NB4 (cell line): ENCODE data around the gene CDC34.
A peak's percentile ranks its signal among the peaks of the same experiment; 100 is the strongest.

Source experiments
- DNase-seq: peaks from one replicate; pipeline ENCODE4 v3.0.0; 2010; ENCODE audit warnings: low read depth
- H3K4me3 ChIP-seq: one replicate; pipeline ENCODE4 v1.5.1; 2011; ENCODE audit warnings: mild to moderate bottlenecking, low read depth, low read length, moderate library complexity
- MYC ChIP-seq: IDR thresholded peaks from 2 replicates; pipeline ENCODE4 v1.6.1; 2011; ENCODE audit warnings: low read depth, low read length
- POLR2A ChIP-seq: IDR thresholded peaks from 2 replicates; pipeline ENCODE4 v1.6.1; 2011; ENCODE audit warnings: mild to moderate bottlenecking; ENCODE audit not compliant: insufficient read length; ENCODE audit errors: extremely low read depth
- TF ChIP-seq, protein P1 (sequence below): IDR thresholded peaks from one replicate; pipeline ENCODE4 v1.5.1; 2012; ENCODE audit warnings: low read depth, low read length
- TF ChIP-seq, protein P2 (sequence below): IDR thresholded peaks from 2 replicates; pipeline ENCODE4 v1.6.1; 2011; ENCODE audit warnings: low read depth, low read length

CDC34 gene

DNA sequence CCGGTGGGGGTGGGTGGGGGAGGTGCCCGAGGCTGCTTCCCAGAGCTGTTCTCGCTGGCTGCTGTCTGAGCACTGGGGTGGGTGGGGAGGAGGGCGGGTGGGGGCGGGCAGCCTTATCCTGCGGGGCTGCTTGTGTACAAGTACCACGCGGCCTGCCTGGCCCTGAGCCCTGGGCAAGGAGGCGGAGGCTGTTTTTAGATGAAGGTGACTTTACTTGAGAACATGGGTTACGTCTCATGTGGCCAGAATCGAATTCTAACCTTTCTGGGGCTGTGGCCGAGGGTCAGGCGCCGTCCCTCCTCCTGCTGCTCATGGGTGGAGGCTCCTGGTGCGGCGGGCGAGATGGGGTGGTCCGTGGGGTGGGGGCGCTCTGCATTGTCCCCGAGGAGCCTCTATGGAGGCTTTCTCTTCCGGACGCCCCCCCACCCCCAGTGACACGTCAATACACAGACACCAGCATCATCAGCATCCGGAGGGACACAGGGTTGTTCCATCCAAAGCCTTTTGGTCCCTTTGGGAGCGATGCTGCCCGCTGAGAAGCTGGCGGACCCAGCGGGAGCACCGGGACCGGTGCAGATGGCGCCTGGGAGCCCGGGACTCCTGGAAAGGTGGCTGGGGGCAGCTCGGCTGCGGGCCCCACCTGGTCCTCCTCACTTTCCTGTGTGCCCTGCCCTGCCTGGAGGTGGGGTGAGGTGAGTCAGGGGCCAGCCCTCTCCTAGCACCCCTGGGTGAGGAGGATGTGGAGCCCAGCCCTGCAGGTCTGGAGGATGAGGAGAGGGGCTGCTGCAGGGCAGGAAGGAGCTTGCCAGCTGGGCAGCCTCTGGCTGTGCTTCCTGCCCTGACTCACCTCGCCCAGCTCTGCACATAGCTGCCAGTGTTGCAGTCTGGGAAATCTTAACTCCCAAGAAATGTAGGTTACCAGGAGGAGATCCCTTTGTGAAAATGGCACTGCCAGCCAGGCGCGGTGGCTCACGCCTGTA lies 44.3 kb downstream of the CDC34 start:
- TF ChIP-seq MYC (no peak), POLR2A (no peak)
- TF ChIP-seq, protein P1, sequence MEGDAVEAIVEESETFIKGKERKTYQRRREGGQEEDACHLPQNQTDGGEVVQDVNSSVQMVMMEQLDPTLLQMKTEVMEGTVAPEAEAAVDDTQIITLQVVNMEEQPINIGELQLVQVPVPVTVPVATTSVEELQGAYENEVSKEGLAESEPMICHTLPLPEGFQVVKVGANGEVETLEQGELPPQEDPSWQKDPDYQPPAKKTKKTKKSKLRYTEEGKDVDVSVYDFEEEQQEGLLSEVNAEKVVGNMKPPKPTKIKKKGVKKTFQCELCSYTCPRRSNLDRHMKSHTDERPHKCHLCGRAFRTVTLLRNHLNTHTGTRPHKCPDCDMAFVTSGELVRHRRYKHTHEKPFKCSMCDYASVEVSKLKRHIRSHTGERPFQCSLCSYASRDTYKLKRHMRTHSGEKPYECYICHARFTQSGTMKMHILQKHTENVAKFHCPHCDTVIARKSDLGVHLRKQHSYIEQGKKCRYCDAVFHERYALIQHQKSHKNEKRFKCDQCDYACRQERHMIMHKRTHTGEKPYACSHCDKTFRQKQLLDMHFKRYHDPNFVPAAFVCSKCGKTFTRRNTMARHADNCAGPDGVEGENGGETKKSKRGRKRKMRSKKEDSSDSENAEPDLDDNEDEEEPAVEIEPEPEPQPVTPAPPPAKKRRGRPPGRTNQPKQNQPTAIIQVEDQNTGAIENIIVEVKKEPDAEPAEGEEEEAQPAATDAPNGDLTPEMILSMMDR = no peak
- TF ChIP-seq, protein P2, sequence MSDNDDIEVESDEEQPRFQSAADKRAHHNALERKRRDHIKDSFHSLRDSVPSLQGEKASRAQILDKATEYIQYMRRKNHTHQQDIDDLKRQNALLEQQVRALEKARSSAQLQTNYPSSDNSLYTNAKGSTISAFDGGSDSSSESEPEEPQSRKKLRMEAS = no peak
- DNase-seq = peak; percentile 29
- peak overlapping the region; percentile 80 for H3K4me3 ChIP-seq

DNA sequence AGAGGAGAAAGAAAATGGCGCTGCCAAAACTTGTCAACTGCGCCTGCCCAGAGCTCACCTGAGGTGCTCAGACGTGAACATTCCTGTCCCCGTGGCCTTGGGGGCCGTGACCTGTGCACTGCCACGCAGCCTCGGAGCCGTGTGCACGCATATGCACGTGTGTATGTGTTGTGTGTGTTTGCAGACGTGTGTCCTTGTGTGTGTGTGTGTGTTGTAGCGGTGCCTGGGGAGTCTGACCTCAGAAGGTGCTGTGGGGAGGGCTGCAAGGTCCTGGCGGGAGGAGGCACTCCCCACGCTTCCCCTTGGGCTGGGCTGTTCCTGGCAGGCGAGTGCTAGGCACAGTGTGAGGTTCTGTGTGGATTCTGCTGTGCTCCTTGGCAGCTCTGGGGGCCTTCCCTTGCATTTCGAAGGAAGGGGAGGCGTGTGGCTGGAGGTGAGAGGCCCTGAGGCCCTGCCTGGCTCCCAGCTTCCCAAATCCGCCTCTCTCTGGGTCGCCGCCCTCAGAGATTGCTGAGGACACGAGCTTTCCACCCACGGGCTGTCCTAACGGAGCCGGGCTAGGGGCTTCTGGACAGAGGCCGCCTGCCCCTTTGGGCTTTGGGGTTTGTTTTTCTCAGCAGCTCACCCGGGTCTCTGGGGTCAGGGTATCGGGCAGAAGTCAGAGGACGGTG lies 45.3 kb downstream of the CDC34 start:
- TF ChIP-seq, protein P1 = no peak
- TF ChIP-seq, protein P2 = no peak
- TF ChIP-seq MYC (no peak), POLR2A (no peak)
- no peak overlapping the region for H3K4me3 ChIP-seq
- DNase-seq = no peak

DNA sequence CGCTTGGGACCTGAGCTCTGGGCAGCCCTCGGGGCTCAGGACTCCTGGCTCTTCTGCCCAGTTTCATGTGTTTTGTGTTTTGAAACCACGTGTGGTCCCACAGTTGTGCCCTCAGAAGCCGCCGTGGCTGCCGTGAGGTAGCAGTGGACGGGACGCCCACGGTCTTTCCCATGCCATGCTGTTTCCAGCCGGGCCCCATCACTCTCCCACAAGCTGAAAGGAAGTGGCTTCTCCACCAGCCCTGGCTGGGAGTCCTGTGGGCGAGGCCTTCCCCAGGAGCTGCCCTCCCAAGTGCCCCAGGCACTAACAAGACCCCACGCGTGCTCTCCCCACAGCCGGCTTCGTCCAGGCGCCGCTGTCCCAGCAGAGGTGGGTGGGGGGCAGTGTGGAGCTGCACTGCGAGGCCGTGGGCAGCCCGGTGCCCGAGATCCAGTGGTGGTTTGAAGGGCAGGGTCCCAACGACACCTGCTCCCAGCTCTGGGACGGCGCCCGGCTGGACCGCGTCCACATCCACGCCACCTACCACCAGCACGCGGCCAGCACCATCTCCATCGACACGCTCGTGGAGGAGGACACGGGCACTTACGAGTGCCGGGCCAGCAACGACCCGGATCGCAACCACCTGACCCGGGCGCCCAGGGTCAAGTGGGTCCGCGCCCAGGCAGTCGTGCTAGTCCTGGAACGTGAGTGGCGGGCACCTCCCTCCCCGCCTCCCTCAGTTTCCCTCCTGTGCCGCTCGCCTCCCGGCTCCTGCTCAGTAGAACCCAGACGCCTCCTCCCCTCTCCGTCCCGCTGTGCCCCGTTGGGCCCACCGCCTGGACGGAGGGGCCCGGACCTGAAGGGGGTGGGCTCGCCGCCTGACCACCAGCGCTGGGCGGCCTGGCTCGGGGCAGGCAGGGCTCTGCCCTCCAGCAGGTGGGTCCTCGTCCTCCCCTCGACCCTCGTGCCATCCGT lies 46.2 kb downstream of the CDC34 start:
- no peak for DNase-seq
- H3K4me3 ChIP-seq = no peak overlapping the region
- TF ChIP-seq, protein P1 = no peak
- TF ChIP-seq, protein P2 = no peak
- TF ChIP-seq POLR2A = no peak
- TF ChIP-seq MYC = no peak

DNA sequence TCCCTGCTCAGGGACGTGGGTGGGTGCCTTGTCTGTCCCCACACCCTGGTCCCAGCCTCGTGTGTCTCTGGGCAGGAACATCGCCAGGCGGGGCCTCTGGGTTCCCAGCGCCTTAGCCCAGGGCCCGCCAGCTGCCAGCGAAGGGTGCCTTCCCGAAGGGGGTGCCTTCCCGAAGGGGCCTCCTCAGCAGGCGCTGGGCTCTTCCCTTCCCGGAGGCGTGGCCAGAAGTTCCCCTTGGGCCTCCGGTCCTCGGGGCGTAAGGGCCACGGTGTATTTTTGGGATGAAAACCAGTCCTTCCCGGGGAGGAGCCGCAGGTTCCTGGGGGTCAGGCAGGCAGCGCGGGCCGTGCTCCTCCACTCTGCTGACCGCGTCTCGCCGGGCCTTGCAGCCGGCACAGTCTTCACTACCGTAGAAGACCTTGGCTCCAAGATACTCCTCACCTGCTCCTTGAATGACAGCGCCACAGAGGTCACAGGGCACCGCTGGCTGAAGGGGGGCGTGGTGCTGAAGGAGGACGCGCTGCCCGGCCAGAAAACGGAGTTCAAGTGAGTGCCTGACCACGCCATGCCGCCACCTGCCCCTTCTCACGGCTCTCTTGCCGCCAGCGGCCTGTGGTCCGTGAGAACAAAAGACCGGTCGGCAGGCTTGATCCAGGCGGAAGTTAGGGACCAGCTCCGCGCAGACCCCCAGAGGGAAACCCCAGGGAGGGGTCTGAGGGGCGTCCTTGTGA lies 47.7 kb downstream of the CDC34 start:
- DNase-seq = no peak
- H3K4me3 ChIP-seq = no peak overlapping the region
- TF ChIP-seq, protein P1 = no peak
- TF ChIP-seq POLR2A (no peak), MYC (no peak)
- TF ChIP-seq, protein P2 = no peak

DNA sequence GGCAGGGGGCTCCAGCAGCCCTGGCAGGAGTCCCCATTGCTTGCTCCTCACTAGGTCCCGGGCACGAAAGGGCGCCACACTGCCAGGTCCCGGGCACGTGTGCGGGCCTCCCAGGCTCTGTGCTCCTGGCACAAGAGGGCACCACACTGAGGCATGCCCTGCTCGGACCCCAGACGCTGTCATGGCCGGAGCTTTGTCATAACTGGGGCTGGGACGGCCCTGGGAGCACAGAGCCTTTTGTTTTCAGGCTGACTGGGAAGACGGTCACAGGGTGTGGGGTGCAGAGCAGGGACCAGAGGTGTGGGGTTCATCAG lies 48.2 kb downstream of the CDC34 start:
- no peak for DNase-seq
- TF ChIP-seq, protein P2 = no peak
- no peak for TF ChIP-seq MYC
- no peak for TF ChIP-seq POLR2A
- TF ChIP-seq, protein P1 = no peak
- H3K4me3 ChIP-seq = no peak overlapping the region
